Skeletal muscle satellite cell (primary cell): ENCODE measurements around the gene METTL23.
A peak's percentile ranks its signal among the peaks of the same experiment; 100 is the strongest.

ENCODE experiments used
- H3K27me3 ChIP-seq: 2 replicates; pipeline ENCODE4 v1.7.0; 2013; ENCODE audit warnings: low read length; ENCODE audit not compliant: control insufficient read depth, insufficient read depth
- H3K36me3 ChIP-seq: 2 replicates; pipeline ENCODE4 v1.7.0; 2013; ENCODE audit warnings: mild to moderate bottlenecking, control low read depth, low read length; ENCODE audit not compliant: insufficient read depth
- H3K4me1 ChIP-seq: 2 replicates; pipeline ENCODE4 v1.7.0; 2013; ENCODE audit warnings: low read length; ENCODE audit not compliant: control insufficient read depth, insufficient read depth
- H3K4me2 ChIP-seq: 2 replicates; pipeline ENCODE4 v1.7.0; 2013; ENCODE audit warnings: mild to moderate bottlenecking, low read length
- H3K4me3 ChIP-seq: 2 replicates; pipeline ENCODE4 v1.7.0; 2013; ENCODE audit warnings: low read length
- H3K9ac ChIP-seq: 2 replicates; pipeline ENCODE4 v1.7.0; 2013; ENCODE audit warnings: mild to moderate bottlenecking, low read depth, low read length, moderate library complexity
- H3K9me3 ChIP-seq: replicated peaks from 2 replicates; pipeline ENCODE4 v1.7.0; 2013; ENCODE audit warnings: mild to moderate bottlenecking, control low read depth, low read length

The METTL23 gene

GRCh38 chr17:76732734-76733617 lies 6.3 kb downstream of the METTL23 start:
- no peaks in the 10 kb centered on the region for H3K27me3 ChIP-seq
- peaks cover 52% of the 10 kb centered on the region for H3K36me3 ChIP-seq
- peak overlapping the region; percentile 99 for H3K4me3 ChIP-seq
- H3K4me1 ChIP-seq: peaks cover 30% of the 10 kb centered on the region
- H3K4me2 ChIP-seq: peak overlapping the region; percentile 94
- peak overlapping the region; percentile 99 for H3K9ac ChIP-seq
- no peaks in the 10 kb centered on the region for H3K9me3 ChIP-seq

GRCh38 chr17:76733618-76733957 lies 6.9 kb downstream of the METTL23 start:
- Histone ChIP-seq H3K4me1 (peaks cover 28% of the 10 kb centered on the region), H3K27me3 (no peaks in the 10 kb centered on the region), H3K9ac (peak overlapping the region; percentile 99), H3K9me3 (no peaks in the 10 kb centered on the region), H3K36me3 (peaks cover 52% of the 10 kb centered on the region), H3K4me3 (peak overlapping the region; percentile 99), H3K4me2 (peak overlapping the region; percentile 94)

GRCh38 chr17:76734080-76734840 lies 7.6 kb downstream of the METTL23 start:
- H3K36me3 ChIP-seq: peaks cover 52% of the 10 kb centered on the region
- no peaks in the 10 kb centered on the region for H3K9me3 ChIP-seq
- no peaks in the 10 kb centered on the region for H3K27me3 ChIP-seq
- H3K4me3 ChIP-seq: peak overlapping the region; percentile 99
- peak overlapping the region; percentile 99 for H3K9ac ChIP-seq
- H3K4me2 ChIP-seq: peak overlapping the region; percentile 94
- H3K4me1 ChIP-seq: peaks cover 33% of the 10 kb centered on the region

- H3K4me1 ChIP-seq: peaks cover 32% of the 10 kb centered on the region
Measured at GRCh38 chr17:76735006-76735405, 8.4 kb downstream of the METTL23 start.

GRCh38 chr17:76735586-76736348 lies 9.1 kb downstream of the METTL23 start:
- Histone ChIP-seq H3K9me3 (no peaks in the 10 kb centered on the region), H3K36me3 (peaks cover 52% of the 10 kb centered on the region), H3K4me3 (peak overlapping the region; percentile 99), H3K27me3 (no peaks in the 10 kb centered on the region), H3K9ac (peak overlapping the region; percentile 99), H3K4me1 (peaks cover 38% of the 10 kb centered on the region), H3K4me2 (peak overlapping the region; percentile 94)

More at GRCh38 chr17:76735006-76735405, 8.4 kb downstream of the METTL23 start:
- H3K4me2 ChIP-seq: peak overlapping the region; percentile 94
- no peaks in the 10 kb centered on the region for H3K9me3 ChIP-seq
- H3K36me3 ChIP-seq: peaks cover 52% of the 10 kb centered on the region
- H3K27me3 ChIP-seq: no peaks in the 10 kb centered on the region
- H3K4me3 ChIP-seq: peak overlapping the region; percentile 99
- H3K9ac ChIP-seq: peak overlapping the region; percentile 99

- Histone ChIP-seq H3K4me2 (peak overlapping the region; percentile 94), H3K9me3 (no peaks in the 10 kb centered on the region), H3K9ac (peak overlapping the region; percentile 99), H3K27me3 (no peaks in the 10 kb centered on the region), H3K4me1 (peaks cover 38% of the 10 kb centered on the region), H3K36me3 (peaks cover 46% of the 10 kb centered on the region), H3K4me3 (peak overlapping the region; percentile 99)
Measured at GRCh38 chr17:76736349-76737081, 9.9 kb downstream of the METTL23 start.

- Histone ChIP-seq H3K9me3 (no peaks in the 10 kb centered on the region), H3K4me3 (peak within 1 kb of the TSS; percentile 99), H3K4me1 (peaks cover 38% of the 10 kb centered on the region), H3K36me3 (peaks cover 48% of the 10 kb centered on the region), H3K27me3 (no peaks in the 10 kb centered on the region), H3K4me2 (peak within 1 kb of the TSS; percentile 94), H3K9ac (peak within 1 kb of the TSS; percentile 99)
Measured at GRCh38 chr17:76737082-76737675, 10.5 kb downstream of the METTL23 start, which contains the start of gene SRSF2. TSS of gene SRSF2 (minus strand) at chr17:76737331. CDS start at chr17:76737160, 171 bp downstream.

- H3K27me3 ChIP-seq: no peaks in the 10 kb centered on the region
- H3K4me2 ChIP-seq: peak within 1 kb of the TSS; percentile 94
- peak within 1 kb of the TSS; percentile 99 for H3K9ac ChIP-seq
- H3K4me3 ChIP-seq: peak within 1 kb of the TSS; percentile 99
- H3K36me3 ChIP-seq: peaks cover 46% of the 10 kb centered on the region
- H3K9me3 ChIP-seq: no peaks in the 10 kb centered on the region
- peaks cover 39% of the 10 kb centered on the region for H3K4me1 ChIP-seq
Measured at GRCh38 chr17:76737676-76738467, 11.2 kb downstream of the METTL23 start, which contains the start of gene MFSD11. TSS of gene MFSD11 (plus strand) at chr17:76738119. CDS start at chr17:76738353, 234 bp downstream.

GRCh38 chr17:76738468-76738850 lies 11.8 kb downstream of the METTL23 start:
- Histone ChIP-seq H3K4me3 (peak overlapping the region; percentile 99), H3K4me2 (peak overlapping the region; percentile 94), H3K27me3 (no peaks in the 10 kb centered on the region), H3K36me3 (peaks cover 42% of the 10 kb centered on the region), H3K9me3 (no peaks in the 10 kb centered on the region), H3K9ac (peak overlapping the region; percentile 95), H3K4me1 (peaks cover 34% of the 10 kb centered on the region)
